ENCODE measurements around the gene FYN.

DNA sequence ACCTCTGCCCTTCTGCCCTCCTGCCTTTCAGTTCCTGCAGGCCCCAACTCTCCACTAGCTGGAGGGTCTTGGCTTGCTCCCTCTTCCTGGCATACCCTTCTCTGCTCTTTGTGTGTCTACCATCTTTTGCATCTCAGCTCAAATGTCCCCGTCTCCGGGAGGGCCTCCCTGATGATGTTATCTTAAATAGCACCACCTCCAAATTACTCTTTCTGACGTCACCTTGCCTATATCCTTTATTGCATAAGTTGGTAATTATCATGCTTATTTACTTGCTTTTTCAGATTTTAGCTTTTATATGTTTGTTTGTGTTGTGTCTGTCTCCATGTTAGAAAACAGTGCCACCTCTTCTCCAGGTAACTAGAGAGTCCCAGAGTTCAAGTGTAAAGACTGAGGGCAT lies 36.0 kb upstream of the FYN start:
- TF ChIP-seq, protein P1, sequence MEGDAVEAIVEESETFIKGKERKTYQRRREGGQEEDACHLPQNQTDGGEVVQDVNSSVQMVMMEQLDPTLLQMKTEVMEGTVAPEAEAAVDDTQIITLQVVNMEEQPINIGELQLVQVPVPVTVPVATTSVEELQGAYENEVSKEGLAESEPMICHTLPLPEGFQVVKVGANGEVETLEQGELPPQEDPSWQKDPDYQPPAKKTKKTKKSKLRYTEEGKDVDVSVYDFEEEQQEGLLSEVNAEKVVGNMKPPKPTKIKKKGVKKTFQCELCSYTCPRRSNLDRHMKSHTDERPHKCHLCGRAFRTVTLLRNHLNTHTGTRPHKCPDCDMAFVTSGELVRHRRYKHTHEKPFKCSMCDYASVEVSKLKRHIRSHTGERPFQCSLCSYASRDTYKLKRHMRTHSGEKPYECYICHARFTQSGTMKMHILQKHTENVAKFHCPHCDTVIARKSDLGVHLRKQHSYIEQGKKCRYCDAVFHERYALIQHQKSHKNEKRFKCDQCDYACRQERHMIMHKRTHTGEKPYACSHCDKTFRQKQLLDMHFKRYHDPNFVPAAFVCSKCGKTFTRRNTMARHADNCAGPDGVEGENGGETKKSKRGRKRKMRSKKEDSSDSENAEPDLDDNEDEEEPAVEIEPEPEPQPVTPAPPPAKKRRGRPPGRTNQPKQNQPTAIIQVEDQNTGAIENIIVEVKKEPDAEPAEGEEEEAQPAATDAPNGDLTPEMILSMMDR (optimal IDR thresholded peaks at IDR 0.05 in 1 of 3, IDR thresholded peaks at IDR 0.05 in 1 of 3, conservative IDR thresholded peaks at IDR 0.05 in 1 of 3; ENCODE audit: extremely low read depth in 1 of 3, insufficient read depth in 2 of 3, low read length in 3 of 3) = no peak
- no peak for TF ChIP-seq EZH2 (IDR thresholded peaks at IDR 0.05; ENCODE audit: low read length)
